DMS79 (cell line): Measurements from ENCODE around the gene SLC6A3.

ENCODE experiments used
- DNase-seq: peaks from one replicate; lab custom pipeline; 2025; lab: John Stamatoyannopoulos, UW

The SLC6A3 gene

DNA sequence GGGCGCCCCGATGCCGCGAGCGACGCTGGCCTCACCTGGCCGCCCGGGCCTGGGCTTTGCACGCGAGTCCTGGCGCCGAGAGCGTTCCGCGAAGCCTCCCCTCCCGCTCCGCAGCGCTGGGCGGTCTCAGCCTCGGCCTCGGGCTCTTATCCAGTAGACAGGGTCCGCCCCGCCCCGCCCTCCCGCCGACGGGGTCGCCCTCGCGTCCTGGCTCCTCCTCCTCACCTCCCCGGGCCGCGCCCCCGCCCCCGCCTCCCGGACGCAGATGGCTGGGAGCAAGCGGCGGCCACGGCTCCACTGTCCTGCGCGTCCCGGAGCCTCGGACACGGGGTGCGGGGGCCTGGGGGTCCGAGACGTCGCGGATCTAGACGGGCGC, at the start of gene SLC6A3:
Gene SLC6A3, minus strand, starts transcription at position 128 of the 376 bp plus-strand sequence. CDS start 2,243 bp downstream, outside the sequence.
- no peak for DNase-seq

DNA sequence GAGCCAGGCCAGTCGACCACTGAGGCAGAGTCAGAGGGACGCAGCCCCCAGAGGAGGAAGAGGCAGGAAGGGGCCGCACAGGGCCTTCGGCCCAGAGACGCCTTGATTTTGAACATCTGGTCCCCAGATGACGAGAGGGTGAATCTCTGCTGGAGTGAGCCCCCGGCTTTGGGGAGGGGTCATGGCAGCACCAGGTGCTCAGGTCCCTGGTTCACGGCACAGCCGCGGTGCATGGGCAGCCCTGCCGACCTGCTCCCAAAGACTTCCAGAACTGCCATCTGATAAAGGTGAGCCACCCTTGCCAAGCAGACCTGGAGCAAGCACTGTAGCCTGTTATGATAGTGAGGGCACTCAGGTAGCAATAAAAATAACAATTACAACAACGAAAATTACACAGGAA, 48.7 kb upstream of the SLC6A3 start:
- no peak for DNase-seq

DNA sequence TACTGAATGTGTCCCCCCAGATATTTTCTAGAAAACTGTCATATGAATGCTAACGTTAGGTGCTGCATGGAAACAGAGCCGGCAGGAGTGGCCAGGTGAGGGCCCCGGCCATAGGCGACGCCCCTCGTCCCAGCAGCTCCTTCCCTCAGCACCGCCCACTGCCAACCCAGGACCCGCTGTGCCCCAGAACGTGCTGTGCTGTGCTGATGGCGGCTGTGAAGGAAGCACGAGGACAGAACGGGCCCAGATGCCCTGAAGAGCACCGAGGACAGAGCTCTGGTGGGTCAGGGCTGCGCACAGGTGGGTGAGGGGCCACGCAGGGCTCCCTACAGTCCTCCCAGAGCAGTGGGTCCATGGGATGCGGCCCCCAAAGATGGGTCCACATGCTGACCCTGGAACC, 48.2 kb upstream of the SLC6A3 start:
- DNase-seq = no peak

DNA sequence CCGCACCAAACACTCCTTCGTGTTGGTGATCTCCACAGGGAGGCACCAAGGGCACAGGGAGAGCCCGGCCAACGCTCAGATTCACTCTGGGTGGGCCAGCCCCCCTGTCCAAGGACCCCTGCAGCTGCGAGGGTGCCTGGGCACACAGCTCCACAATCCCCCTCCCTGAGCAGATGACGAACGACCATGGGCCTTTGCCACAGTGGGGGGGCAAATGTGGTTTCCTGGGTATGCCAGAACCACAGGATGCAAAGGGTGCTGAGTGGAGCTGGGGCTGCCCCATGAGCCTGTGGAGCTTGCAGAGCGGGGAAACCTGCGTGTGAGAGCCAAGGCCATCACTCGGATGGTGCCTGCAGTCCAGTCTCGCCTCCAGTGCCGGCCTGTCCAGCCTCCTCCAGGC, 47.5 kb upstream of the SLC6A3 start:
- no peak for DNase-seq

DNA sequence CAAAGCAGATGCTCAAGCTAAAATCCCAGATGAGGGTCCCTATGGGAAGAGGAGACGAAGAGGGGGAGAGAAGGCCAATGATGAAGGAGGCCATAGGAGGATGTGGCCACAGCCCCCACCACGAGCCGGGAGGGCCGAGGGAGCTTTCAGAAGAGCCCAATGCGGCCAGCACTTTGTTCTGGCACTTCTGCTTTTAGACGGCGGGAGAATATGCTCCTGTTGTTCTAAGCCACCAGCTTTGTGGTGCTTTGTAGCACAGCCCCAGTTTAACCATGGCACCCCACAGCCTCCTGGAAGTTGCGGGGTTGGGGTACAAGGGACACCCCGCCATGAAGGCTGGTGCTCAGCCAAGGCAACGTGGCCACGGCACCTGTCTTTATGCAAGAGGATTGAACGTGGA, 45.1 kb upstream of the SLC6A3 start:
- DNase-seq = no peak

DNA sequence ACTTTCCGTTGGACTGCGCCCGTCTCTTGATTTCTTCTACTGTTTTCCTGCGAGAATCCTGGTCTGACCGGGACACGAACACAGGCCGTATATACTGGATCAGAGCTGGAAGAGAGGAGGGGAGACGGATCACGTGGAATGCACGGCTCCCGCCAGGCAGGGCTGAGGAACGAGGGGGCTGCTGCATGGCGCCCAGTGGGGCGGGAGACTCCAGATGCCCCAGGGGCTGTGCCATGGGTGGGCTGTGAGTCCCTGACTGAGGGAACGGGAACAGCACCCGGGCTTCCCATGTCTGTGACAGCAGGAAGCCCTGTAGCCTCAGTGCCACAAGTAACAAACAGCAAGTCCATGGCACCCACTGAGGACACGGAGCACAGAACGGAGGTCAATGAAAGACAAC, 44.5 kb upstream of the SLC6A3 start:
- DNase-seq = no peak

DNA sequence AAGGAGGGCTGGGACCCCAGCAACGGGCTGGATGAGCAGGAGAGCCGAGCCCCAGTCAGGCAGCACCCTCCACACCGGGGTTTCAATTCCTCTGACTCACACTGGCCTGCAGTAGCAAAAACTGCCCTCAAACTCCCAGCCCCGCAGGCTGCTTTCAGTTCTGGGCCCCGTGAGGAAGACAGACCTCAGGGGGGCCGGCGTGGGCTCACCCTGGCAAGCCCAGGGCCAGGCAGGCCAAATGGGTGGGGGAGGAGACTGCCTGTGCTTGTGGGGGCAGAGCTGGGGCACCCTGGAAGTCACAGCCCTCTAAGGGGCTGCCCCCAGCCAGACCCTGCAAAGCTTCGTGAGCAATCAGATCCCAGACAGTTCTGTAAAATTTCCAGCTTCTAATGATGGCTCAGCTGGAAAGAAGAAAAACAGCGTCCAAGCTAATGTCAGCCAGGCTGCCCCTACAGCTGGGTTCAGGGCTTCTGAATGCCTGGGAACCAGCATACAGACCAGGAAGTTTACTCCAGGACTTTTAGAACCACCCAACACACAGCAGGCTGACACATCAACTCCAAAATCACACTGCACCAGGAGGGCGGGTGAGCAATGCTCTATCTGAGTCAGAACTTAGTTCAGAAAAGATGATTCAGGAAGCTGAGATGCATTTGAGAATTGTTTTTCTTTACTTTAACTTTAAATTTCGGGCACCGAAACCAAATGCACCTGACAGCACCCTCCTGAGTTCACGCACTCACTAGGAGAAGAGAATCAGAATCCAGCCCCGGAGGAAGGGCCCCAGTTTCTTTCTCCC, 43.8 kb upstream of the SLC6A3 start:
- DNase-seq = no peak

DNA sequence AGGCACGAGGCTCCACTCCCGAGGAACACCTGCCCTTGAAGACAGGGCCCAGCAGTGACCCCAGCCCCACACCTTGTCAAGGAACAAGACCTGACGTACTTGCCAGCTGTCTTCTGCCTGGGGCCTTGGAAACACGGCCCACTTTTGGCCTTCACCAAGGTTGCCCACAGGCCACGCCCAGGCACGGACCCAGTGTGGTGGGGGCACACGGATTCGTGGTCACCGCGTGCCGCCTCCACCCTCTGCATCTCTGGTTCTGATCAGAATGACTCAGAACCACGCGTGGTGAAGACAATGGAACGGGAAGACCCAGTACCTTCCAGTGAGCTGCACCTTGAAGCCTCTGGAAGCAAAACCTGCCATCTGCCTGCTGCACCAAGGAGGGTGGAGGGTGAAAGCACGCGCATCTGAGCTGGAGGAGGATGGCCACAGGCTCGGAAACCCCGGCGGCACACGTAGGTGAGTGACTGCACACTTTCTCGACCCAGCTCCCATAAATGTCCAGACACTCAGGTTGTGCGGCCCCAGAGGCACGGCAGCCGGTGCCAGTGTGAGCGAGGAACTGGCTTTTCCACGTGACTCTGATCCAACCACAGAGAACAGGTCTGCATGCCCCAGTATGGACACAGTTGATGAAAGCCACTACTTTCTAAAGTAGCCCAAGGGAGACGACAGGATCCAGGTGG, 42.0 kb upstream of the SLC6A3 start:
- no peak for DNase-seq

DNA sequence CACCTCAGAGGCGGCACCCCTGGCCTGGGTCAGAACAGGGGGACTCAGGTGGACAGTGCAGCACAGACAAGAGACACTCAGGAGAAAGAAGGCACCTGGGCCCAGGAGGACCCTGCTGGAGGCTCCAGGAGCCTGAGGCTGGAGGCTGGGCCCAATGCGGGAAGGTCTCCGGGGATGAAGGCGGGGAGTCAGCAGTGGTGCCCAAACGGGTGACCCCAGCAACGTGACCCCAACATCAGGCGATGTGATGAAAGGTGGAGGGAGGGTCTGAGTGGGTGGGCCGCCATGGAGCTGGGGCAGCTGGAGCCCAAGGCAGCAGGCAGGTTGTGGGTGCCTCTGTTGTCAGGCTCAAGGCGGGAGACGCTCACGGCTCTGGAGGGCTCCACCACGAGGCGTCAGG, 41.0 kb upstream of the SLC6A3 start:
- no peak for DNase-seq

DNA sequence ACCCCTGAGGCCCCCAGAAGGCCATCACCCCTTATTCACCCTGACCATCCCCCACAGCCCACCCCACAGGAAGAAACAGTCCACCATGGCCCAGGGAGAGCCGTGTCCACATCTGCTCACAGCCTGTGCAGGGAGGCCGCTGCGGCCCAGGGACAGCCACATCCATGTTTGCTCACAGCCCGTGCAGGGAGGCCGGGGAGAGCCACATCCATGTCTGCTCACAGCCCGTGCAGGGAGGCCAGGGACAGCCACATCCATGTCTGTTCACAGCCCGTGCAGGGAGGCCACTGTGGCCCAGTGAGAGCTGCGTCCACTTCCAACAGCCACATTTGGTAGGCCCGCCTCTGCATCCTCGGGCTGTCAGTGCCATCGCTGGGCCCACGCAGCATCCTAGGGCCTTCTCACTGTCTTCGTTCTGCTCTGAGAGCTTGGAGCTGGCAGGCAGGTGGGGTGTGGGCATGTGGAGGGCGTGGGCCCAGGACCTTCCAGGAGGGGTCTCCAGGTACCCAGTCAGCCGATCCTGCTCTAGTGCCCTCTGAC, 40.4 kb upstream of the SLC6A3 start:
- DNase-seq = no peak

DNA sequence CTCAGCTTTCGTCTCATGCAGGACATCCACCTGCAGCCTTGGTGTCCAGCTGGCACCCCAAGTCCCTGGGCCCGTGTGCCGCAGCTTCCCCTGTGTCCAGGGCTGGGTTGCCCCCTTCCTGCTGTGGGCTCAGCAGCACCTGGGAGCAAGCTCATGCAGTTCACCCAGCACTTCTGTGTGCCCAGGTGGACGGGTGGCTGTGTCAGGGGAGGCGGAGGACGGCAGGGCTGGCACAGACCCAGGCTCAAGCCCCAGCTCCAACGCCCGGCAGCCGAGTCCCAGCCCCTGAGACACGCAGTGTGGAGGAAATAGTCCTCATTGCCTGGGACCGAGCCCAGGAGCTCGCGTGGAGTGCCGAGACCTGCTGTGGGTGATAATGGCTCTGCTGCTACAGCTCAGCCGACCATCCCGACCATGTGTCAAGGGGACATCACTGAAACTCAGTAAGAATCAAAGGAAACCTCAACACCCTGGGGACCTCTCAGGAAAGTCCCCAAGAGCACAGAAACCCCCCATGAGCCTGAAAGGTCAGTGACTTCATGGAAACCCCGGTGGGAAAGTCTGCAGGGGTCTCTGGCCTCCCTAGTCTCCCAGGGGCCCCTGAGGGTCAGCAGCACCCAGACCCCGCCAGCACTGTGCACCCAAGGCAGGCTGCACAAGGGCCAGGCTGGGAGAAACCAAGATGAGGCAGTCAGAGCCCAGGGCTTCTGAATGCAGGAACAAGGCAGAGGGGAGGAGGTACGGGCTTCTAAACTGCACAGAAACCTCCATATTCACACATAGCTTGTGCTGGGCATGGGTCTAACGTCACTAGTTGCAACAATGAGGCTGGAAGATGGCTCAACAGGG, 39.7 kb upstream of the SLC6A3 start:
- no peak for DNase-seq

DNA sequence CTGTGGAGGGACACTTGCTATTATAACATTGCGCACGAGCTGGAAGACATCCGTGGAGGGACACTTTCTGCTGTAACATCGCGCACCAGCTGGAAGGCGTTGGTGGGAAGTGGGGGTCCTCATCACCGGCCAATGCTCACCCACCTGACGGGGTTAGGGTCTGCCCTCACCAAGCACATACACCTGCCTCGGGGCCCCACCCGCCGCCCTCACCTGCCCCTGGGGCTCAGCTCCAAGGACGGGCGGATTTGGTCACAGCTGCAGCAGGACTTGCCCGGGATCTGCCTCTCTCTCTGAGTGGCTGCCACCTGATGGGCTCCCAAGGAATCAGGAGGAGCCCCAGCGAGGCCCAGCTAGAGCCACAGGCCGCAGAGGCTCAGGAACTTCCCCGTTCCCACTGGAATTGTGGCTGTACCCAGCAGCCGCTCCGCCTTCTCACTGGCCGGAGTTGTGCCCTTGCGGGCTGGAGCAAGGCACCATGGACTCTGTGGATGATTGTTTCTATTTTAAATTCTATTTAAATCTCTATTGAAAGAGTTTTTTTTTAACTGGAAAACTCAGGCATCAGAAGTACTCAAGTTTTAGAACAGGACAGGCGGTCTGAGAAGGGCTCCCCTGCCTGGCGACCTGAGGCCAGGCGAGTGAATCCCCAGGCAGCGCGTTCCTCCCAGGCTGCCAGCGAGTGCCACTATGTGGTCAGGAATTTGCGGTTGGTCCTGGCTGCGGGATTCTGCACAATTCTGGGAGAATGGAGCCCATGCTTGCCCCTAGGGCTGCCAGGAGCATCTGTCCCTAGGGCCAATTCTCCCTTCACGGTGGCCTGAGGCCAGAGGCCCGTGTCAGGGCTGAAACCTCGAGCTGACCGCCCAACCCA, 38.9 kb upstream of the SLC6A3 start:
- no peak for DNase-seq

DNA sequence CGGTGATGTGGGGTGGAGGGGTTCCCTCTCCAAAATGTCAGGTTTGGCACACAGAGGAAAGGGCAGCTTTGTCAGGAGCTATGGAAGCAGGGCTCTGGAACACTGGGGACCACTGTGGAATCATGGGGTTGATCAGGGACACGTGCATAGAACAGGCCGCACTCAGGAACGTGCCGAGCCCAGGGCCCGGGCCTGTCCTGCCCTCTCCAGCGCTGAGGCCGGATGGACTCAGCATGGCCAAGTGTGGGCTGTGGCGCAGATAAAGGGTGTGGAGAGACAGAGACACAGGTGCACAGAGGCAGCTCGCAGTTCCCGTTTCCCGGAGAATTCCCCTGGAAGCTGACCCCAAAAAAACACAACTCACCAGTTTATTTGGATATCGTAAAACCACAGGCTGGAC, 37.8 kb upstream of the SLC6A3 start:
- DNase-seq = no peak

DNA sequence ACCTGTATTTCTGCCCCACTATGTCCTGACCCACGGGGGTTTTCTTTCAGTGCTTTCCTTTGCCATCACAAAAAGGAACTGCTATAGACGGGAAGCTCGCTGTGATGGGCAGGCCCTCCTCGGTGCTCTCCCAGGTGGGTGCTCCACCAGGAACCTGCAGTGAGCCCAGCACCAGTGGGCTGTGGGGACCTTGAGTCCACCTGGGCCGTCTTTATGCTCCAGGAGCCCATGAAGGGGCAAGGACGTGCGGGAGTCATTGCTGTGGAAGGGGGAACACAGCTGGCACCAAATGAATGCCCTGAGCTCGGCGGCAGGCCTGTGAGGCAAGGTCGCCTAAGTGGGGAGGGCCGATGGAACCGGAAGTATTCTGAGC, 36.7 kb upstream of the SLC6A3 start:
- no peak for DNase-seq

DNA sequence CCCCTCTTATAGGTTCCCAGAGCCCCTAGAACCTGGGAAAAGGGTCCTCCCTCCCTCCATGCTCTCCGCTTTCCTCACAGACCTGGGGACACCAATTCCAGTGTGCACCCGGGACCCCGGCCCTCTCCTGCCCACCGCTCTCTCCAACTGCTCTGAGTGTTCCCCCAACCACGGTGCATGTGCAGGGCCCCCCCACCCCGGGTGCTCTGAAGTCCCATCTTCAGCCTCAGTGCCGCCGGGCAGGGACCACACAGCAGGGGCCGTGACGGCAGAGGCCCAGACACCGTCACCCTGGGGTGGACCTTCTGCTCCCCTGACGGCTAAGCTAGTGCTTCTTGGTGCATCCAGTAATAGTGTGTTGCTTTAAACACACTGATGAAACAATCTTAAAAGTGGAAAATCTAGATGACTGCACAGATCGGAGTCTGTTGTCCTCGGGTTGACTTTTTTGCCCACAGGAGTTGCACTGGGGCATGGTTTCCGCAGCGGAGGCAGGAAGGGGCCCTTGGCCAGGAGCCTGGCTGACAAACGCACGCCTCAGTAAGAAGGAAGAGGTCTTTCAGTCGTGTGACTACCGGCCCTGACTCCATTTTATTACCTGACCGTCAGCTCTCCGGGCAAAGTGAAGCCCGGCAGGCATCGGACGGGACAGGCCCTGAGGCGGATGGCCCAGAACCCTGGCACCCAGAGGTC, 36.2 kb upstream of the SLC6A3 start:
- no peak for DNase-seq

DNA sequence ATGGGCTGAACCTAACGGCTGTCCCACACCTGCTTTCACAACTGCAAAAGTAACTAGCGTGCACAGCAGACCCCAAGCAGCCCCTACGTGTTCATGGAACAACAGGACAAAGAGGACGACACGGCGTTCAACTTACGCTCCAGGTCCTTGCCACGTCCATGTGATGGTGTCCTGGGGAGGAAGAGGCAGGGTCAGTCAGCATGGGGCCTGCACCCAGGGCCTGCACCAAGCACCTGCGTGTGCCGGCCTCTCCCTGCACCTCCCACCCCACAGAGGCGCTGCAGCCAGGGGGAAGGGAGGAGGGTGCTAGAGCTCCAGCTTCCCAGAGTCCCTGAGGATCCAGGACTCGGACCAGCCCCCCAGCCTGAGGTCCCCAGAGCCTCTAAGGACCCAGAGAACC, 35.6 kb upstream of the SLC6A3 start:
- no peak for DNase-seq

DNA sequence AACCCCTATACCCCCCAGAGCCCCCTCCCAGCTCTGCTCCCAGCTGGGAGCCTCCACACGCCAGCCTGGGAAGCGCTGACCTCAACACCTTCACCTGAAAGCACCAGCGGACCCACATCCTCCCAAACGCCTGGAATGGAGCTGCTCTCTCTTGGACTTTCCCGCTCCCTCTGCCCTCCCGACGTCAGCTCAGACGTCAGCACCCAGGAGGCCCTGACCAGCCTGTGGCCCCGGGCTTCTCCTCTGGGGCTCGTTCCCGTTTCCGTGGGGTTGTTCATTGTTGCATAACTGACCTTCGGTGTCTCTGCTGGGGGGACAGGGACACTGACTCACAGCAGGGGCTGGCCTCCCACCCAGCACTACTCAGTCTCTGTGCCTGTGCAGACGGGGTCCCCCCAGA, 35.0 kb upstream of the SLC6A3 start:
- DNase-seq = no peak

DNA sequence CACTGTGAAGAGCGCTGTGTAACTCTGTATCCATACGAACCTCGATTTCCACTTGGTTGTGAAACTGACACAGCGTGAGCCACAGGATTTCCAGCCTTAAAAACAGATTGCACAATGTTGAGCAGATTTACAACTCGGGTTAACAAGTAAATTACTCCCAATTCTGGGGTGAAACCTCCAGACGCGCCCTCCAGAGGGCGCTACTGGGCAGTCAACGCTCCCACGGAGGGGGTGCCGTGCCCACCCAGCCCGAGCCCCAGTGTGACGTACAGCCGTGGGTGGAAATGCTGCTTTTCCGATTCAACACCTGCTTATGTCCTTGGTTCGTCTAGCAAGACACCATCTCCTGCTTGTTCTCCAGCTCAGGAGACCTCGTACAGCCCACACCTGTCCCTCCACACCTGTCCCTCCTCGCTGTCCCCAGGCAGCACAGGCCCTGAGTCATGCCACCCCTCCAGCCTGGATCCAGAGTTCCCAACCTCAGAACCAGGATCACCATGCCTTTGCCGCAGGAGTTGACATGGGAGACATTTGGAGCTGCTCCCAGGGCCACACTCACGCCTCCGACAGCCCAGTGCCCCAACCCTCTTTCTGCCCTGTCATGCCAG, 34.4 kb upstream of the SLC6A3 start:
- no peak for DNase-seq

DNA sequence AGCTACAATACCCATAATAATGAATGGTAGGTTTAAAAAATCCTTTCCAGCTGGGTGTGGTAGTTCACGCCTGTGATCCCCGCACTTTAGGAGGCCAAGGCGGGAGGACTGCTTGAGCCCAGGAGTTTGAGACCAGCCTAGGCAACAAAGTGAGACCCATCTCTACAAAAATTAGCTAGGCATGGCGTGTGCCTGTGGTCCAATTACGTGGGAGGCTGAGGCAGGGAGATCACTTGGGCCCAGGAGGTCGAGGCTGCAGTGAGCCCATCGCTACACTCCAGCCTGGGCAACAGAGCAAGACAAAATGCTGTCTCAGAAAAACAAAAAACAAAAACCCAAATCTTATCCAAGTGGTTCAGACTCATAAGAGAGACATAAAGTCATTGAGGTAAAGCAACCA, 33.8 kb upstream of the SLC6A3 start:
- DNase-seq = no peak

DNA sequence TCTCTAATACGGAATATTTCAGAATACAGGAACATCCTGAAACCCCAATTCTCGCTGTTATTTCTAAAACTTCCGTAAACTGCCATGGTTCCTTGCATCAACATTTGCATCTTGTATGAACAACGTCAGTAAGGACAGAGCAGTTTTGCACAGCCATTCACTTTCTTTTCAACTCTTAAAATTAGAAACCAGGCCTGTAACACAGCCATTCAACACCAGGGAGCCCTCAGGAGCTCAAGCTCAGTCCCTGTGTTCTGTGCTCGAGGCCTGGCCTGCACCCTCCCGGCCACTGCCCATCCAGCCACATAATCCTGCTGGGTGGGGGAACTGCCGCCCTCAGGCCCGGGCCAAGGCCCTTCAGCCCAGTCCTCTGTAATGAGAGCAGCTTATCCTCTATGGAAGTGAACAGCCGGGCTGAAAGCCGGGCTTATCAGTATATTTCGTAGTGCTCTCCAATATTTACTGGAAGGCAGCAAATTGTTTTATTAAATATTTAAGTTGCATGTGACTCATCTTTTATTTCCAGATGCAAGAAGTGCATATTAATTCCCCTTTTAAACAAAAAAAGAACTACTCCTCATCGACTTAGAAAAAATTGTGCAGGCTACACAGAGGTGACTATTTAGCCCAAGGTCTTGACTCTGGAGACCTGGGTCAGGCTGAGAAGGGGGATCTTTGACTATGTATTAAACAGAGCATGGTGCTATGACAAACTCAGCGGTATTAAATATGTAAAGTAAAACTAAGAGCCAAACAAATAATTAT, 33.2 kb upstream of the SLC6A3 start:
- no peak for DNase-seq
